ENCODE results near the gene DHX40.
"Not testable (repeated sequence)": the region's sequence is repeated elsewhere in the genome, so short reads cannot be mapped to it uniquely, and the experiment has no call there.

The DHX40 gene

DNA sequence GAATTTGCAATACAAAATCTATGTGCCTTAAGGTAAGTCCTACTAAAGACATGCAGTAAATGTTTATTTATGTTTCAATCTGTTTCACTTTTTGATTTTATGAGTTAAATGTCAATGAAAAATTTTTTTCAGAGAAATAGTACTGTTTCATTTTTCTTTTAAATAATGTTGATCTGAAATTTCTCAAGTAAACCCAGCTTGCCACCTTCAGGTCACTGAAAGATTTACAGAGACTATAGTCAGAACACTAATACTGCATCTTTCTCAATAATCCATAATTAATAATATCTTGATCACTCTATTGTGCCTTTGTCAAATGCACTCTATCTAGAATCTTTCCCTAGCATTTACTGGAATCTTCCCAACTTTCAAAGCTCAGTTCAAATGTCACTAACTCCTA is 6.5 kb upstream of the DHX40 start:
- DNase-seq (ENCODE audit: low read depth in 2 of 2, low spot score in 1 of 2) = no peak

DNA sequence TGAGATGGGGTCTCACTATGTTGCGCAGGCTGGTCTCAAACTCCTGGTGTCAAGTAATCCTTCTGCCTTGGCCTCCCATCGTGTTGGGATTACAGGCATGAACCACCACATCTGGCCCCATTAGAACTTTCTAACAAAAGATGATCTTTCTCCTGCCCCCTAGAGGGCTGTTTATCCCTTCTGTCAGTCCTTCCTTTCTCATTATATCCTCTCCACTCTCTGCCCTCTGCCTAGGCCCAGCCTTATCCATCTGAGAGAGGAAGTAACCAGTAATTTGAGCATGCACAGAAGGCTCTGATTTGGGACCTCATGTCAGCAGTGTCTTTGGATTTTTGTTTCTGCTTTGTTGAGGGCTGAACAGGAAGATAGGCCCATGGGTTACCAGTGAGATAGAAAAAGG is 4.4 kb upstream of the DHX40 start:
- DNase-seq (ENCODE audit: low read depth in 2 of 2, low spot score in 1 of 2) = no peak

DNA sequence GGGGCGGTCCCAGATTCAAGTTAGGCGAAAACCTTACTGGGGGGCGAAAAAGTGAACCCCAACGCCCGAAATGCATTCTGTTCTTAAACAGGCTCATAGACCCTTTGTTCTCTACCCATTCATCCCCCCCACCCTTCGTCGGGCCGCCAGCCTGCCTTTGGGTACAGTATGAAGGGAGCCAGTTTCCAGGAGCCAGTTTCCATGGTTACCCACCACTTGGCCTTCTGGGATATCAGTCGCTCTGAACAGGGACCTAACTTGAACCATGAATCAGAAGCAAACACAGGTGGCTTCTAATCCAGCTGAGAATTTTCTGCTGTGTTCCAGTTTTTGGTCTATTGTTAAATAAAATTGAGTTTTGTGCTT is 532 bp downstream of the DHX40 start:
- peak in 1 of 2 donors; percentile 17 for DNase-seq (ENCODE audit: low read depth in 2 of 2, low spot score in 1 of 2)

DNA sequence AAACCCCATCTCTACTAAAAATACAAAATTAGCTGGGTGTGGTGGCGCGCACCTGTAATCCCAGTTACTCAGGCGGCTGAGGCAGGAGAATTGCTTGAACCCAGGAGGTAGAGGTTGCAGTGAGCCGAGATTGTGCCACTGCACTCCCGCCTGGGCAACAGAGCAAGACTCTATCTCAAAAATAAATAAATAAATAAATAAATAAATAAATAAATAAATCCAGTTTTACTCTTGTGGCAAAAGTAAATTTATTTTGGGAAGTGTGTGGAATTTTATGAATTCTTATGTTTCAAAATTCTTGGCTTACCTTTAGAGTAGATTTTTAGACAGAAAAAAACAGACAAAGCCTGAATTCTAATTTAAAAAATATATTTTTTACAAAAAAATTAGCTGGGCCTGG is 3.7 kb downstream of the DHX40 start:
- DNase-seq (ENCODE audit: low read depth in 2 of 2, low spot score in 1 of 2) = not testable (repeated sequence)

DNA sequence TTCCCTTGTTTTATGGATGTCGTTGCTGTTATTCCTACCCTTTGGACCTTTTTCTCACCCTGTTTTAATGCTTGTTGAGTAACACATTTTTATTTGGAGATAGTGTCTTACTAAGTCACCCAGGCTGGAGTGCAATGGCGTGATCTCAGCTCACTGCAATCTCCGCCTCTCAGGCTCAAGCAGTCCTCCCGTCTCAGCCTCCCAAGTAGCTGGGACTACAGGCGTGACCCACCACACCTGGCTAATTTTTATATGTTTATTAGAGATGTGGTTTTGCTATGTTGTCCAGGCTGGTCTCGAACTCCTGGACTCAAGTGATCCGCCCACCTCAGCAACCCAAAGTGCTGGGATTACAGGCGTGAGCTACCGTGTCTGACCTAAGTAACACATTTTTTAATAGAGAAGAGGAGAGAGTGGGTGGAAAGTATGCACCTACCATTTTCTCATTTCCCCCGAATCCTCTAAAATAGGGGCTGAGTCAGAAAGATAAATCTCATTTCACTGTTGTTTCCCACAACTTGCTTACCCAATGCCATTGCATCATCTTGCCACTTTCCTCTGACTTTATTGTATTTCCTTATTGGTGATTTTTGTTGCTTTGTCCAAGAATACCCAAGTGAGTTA is 7.0 kb downstream of the DHX40 start:
- DNase-seq (ENCODE audit: low read depth in 2 of 2, low spot score in 1 of 2) = no peak

DNA sequence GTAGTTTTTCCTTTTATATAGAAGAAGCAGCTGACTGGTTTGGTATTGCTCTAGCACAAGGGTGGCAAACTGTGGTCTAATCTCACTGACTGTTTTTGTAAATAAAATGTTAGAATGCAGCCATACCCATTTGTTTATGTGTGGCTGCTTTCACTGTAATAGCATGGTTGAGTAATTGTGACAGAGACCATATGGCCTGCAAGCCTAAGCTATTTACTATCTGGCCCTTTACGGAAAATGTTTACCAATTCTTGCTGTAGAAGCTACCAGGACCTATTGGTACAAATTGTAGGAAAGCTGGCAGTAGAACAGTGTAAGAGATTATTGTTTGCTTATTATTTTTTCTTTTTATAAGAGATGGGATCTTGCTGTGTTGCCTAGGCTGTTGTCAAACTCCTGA is 18.8 kb downstream of the DHX40 start:
- DNase-seq (ENCODE audit: low read depth in 2 of 2, low spot score in 1 of 2) = not testable (repeated sequence)

DNA sequence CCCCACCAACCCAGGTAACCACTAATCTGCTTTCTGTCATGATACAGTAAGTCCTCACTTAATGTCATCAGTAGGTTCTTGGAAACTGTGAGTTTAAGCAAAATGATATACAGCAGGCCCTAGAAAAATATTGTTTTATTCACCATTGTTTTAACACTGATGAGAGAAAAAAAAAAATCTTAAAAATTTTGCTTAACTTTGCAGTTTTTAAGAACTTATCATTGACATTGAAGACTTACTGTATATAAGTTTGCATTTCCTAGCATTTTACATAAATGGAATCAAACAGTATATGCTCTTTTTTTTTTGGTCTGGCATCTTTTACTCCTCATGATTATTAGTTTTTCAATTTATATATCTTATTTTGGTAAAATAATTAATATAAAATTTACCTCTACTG is 34.8 kb downstream of the DHX40 start:
- DNase-seq (ENCODE audit: low read depth in 2 of 2, low spot score in 1 of 2) = no peak

DNA sequence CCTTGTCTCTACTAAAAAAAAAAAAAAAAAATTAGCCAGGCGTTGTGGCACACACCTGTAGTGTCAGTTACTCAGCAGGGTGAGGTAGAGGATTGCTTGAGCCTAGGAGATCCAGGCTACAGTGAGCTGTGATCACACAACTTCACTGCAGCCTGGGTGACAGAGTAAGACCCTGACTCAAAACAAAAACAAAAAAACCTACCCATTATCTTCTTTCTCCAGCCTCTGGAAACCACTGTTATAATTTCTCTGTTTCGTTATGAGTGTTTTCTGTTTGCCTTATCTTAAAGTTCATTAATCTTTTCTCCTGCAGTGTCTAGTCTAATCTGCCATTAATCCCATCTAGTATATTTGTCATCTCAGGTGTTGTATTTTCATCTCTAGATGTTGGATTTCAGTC is 35.7 kb downstream of the DHX40 start:
- no peak for DNase-seq (ENCODE audit: low read depth in 2 of 2, low spot score in 1 of 2)

DNA sequence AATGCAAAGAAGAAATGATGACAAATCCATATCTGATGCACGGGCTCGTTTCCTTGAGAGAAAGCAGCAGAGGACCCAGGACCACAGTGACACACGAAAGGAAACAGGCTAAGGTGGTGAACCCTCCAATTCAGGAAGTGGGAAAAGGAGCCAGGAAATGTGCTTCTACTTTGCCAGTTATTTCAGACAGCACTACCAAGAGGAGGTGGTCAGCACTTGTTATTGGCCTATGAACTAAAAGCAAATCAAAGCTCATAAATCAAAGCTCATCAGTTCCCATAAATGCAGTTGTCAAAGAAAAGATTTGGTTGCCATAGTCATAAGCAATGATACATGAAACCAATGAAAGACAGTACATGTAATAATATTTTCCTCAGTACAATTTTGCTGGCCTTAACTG is 41.7 kb downstream of the DHX40 start:
- DNase-seq (ENCODE audit: low read depth in 2 of 2, low spot score in 1 of 2) = no peak

DNA sequence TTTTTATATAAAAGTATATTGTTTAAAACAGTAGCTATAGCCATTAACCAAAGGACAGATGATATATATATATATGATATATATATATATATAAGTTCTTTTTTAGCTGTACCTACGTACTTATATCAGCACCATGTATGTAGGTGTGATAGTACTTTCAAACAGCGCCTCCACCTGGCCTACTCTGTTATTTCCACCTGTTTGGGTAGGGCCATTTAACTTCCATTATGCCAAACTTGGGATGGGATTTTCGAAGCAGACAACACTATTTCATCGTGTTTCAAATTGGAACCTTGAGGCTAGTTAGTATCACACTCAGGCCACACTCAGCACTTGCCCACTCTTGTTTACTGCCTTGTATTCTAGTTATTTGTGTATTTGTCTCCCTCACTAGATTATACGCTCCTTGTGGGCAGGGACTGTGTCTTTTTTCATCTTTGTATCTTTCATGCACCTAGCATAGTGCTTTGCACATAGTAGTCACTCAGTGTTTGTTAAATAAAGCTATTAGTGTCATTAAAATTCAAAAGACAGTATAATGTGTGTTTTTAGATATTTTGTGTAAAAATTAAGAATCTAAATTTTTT is 42.5 kb downstream of the DHX40 start:
- no peak for DNase-seq (ENCODE audit: low read depth in 2 of 2, low spot score in 1 of 2)

DNA sequence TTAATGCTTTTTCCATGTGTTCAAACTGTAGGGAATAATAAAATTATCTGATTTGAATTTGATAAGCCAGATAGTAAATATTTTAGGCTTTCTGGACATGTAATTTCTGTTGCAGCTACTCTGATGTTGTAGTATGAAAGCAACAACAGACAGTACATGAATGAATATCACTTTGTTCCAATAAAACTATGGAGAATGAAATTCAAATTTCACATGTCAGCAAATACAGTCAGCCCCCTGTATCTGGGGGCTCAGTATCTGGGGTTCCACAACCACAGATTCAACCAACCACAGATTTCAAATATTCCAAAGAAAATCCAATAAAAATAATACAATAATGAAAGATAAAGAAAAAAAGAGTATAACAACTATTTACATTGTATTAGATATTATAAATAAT is 46.1 kb downstream of the DHX40 start:
- DNase-seq (ENCODE audit: low read depth in 2 of 2, low spot score in 1 of 2) = no peak

DNA sequence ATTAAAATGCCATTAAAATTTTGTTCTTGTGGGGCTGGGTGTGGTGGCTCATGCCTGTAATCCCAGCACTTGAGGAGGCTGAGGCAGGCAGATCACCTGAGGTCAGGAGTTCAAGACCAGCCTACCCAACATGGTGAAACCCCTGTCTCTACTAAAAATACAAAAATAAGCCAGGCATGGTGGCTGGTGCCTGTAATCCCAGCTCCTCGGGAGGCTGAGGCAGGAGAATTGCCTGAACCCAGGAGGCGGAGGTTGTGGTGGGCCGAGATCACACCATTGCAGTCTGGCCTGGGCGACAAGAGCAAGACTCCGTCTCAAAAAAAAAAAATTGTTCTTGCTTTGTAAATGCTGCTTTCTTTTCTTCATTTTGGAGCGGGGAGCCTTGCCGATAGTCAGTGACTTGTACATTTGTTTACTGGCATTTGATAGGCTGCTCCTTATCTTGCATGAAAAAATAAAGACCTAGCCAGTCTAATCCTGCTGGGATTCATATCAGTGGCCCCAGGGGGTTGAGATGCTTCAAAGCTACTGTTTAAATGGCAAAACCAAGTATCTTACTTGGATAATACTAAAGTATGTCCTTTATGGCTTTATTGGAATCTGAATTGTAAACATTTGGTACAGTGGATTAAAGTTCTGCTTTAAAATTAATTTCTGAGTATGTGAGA is 51.0 kb downstream of the DHX40 start:
- DNase-seq (ENCODE audit: low read depth in 2 of 2, low spot score in 1 of 2) = no peak

DNA sequence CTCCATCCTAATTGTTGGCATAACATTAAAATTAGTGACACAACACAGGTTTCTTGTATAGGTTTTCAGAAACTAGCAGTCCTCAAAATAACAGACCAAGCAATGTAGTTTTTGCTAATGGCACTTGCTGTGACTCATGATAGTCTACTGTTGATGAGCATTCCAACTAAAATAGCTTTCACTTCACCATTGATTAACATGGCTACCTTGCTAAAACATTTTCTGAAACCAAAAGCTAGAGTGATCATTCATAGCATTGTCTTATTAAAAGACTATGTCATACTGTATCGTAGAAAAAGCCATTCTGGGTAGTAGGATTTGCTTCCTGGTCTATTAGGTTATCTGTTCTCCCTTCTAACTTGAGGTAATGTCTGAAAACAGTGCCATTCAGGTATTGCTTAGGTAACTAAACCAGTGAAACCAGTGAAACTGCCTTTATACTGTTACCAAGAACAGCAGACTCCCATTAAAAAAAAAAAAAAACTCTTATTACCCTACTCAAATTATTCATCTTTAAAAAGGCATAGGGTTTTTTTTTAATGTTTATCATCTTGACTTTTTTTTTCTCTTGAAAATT is 51.8 kb downstream of the DHX40 start:
- no peak for DNase-seq (ENCODE audit: low read depth in 2 of 2, low spot score in 1 of 2)

DNA sequence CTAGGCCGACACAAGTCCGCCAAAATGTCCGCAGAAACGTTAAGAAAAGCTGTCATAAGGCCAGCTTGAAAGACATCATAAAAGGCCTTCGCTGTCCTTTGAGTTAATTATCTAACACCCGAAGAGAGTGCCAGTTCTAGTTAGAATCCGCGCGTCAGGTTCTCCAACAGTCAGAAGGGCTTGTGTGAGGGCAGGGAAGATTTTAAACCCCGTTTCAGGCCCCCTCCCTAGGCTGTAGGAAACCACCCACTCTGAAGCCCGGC is 53.6 kb downstream of the DHX40 start:
- no peak for DNase-seq (ENCODE audit: low read depth in 2 of 2, low spot score in 1 of 2)

DNA sequence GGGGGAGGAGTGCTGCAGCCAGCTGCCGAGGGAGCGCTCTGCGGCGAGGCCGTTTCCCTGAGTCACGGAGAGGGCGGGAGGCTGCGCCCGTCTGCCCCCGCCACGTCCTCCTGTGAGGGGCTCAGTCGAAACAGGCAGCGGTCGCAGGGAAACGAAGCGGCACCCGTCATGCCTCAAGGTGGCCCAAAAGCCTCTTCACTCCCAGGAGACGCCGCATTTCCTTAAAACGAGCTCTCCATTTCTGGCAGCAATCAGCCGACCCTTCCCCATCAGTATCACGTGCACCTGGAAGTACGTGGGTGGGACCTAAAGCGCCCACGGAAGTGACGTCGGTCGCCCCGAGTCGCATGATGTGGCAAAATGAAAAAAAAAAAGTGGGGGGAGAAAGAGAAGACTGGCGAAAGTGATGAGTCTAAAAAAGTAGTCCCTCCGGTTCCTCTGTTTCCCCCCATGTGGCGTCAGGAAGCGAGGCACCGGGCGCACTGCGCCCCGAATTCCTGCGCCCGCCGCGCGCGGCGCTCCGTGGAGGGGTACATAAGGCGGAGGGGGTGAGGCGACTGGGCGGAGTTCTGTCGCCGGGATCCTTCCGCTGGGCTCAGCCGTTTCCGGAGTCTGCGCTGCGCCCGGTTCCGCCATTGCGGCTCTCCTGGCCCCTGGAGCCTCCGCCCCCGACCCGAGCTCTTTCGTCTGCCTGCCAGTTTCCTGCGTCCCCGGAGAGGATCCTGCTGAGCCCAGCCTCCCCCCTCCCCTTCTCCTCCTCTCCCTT is 54.1 kb downstream of the DHX40 start, which contains the start of gene CLTC:
TSS of gene CLTC (plus strand) at position 598 of the 766 bp plus-strand sequence. CDS start 237 bp downstream, outside the sequence.
- peak; percentile 83 to 84 for DNase-seq (ENCODE audit: low read depth in 2 of 2, low spot score in 1 of 2)

DNA sequence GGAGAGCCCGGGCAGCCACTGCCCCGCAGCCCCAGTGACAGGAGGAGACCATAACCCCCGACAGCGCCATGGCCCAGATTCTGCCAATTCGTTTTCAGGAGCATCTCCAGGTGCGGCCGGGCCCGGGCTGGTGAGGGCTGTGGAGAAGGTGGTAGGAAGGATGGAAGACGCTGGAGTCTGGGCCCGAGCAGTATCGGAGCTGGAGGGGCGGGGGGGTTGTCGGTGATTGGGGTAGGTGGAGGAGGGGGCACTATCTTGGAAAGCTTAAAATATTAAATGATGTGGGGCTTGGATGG is 54.6 kb downstream of the DHX40 start:
- no peak for DNase-seq (ENCODE audit: low read depth in 2 of 2, low spot score in 1 of 2)

DNA sequence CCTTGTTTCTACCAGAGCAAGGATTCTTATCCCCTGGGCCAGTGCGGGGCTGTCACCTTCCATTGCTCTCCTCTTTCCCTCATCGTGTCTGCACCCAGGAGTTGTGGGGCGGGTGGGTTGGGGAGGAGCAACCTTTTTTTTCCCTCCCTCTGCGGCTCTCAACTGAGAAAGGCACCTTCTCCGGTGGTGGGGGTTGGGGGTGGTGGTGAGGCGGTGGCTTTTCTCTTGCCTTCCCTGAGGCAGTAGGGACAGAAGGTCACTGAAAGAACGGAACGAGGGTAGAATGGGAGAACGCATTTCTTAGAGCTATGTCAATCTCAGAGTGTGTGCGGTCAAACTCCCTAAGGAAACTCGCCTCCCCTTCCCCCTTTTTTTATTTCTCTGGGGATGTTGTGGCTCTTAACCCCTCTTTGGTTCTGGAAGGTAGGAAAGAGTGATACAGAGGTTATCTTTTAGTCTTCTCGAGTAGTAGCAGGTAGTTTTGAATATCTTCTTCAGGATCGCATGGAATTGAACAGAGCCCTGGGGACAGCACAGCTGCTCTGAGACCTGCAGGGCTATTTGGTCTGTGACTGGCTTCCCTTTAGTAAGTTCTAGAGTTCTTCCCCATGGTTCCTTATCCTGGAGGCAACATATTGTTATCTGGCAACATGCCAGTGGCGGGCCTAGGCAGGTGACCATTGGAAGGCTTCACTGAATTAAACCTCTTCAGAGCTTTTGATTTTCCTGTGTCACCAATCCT is 55.3 kb downstream of the DHX40 start:
- peak in 1 of 2 donors; percentile 17 for DNase-seq (ENCODE audit: low read depth in 2 of 2, low spot score in 1 of 2)

DNA sequence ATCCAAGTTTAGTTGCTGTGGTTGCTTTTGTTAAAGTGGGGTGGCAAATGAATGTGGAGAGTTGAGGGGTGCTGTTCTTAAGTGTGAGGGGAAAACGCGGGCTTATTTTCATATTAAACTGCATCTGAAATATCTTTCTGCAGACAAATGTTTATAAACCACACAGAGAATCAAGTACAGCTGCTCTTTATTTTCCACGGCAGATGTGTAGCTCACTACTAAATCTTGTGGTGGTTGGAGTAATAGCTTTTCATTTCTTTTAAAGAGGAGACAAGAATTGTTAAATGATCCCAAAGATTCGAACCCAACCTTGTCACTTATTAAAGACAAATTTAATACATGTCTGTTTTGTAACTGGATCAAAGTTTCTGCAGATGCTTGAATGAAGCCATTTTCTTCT is 56.4 kb downstream of the DHX40 start:
- DNase-seq (ENCODE audit: low read depth in 2 of 2, low spot score in 1 of 2) = no peak

DNA sequence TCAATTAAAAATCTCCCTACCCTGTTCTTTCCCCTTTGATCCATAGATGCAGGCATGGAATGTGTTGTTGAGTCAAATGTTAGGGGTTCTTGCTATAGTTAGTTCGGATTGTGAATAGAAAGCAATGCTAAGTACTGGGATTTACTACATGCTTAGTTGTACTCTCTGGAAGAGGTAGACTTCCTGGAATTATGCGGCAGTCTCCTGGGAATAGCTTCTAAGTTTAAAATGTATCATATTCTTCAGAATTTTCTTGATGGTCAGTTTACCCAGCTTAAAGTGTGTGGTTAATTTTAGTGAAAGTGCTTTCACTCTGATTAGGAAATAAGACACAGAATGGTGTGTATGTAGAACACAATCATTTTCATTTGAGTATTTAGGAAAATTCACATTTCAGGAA is 57.7 kb downstream of the DHX40 start:
- no peak for DNase-seq (ENCODE audit: low read depth in 2 of 2, low spot score in 1 of 2)

DNA sequence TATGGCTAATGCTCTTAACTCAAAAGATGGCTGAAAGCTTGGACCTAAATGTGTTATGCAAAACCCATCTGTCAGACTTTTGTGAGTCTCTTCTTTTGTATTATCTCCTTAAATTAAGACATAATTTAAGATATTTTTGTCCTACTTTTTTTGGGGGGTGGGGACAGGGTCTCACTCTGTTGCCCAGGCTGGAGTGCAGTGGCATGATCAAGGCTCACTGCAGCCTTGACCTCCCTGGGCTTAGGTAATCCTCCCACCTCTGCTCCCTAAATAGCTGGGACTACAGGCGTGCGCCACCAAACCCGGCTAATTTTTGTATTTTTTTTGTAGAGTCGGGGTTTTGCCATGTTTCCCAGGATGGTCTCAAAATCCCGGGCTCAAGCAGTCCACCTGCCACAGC is 61.3 kb downstream of the DHX40 start:
- no peak for DNase-seq (ENCODE audit: low read depth in 2 of 2, low spot score in 1 of 2)

DNA sequence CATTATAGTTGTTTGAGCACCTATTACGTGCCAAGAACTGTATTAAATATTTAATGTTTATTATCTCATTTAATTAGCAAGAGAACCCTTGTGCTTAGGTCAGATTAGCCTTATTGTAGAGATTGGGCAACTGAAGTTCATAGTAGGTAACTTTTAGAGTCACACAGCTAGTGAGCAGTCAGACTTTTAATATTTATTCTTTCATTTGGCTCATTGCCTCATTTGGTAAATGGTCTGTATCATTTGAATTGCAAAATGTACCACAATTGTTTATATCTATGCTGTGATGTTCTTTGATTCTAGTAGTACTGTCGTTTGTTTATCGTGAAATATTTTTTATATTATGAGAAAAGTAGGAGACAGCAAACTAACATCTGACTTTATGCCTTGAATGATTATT is 61.9 kb downstream of the DHX40 start:
- DNase-seq (ENCODE audit: low read depth in 2 of 2, low spot score in 1 of 2) = no peak

Data from stimulated activated CD8-positive, alpha-beta memory T cell treated with anti-CD3 and anti-CD28 coated beads, Interleukin-4, amount 100 ng/mL, for 1 hour (primary cell).